ENCODE results near the gene TSPAN2.
"Not testable (repeated sequence)": the region's sequence is repeated elsewhere in the genome, so short reads cannot be mapped to it uniquely, and the experiment has no call there.

The TSPAN2 gene

GRCh38 chr1:115023593-115023992 is 65.7 kb downstream of the TSPAN2 start:
- Histone ChIP-seq H3K4me1 (ENCODE audit: low read depth, poor library complexity, severe bottlenecking) (no peaks in the 10 kb centered on the region), H2AFZ (ENCODE audit: low read depth) (no peak overlapping the region), H4K20me1 (ENCODE audit: insufficient read depth) (no peaks in the 10 kb centered on the region), H3K27ac (no peak overlapping the region), H3K79me2 (ENCODE audit: insufficient read depth, low read depth) (no peaks in the 10 kb centered on the region), H3K9ac (no peak overlapping the region), H3K4me3 (IDR thresholded peaks at IDR 0.05; ENCODE audit: insufficient read depth, low read depth, low read length) (no peak overlapping the region), H3K36me3 (ENCODE audit: insufficient read depth) (no peaks in the 10 kb centered on the region), H3K27me3 (ENCODE audit: insufficient read depth, low read depth) (no peaks in the 10 kb centered on the region), H3K4me2 (no peak overlapping the region)
- no peak for TF ChIP-seq CTCF (conservative IDR thresholded peaks at IDR 0.05; ENCODE audit: low read depth, low read length)

- Histone ChIP-seq H3K36me3 (ENCODE audit: insufficient read depth) (no peaks in the 10 kb centered on the region), H3K4me1 (ENCODE audit: low read depth, poor library complexity, severe bottlenecking) (no peaks in the 10 kb centered on the region), H3K4me3 (IDR thresholded peaks at IDR 0.05; ENCODE audit: insufficient read depth, low read depth, low read length) (no peak overlapping the region), H3K27ac (no peak overlapping the region), H3K27me3 (ENCODE audit: insufficient read depth, low read depth) (no peaks in the 10 kb centered on the region), H3K4me2 (no peak overlapping the region), H2AFZ (ENCODE audit: low read depth) (no peak overlapping the region), H3K9ac (no peak overlapping the region), H3K79me2 (ENCODE audit: insufficient read depth, low read depth) (no peaks in the 10 kb centered on the region), H4K20me1 (ENCODE audit: insufficient read depth) (no peaks in the 10 kb centered on the region)
- no peak for TF ChIP-seq CTCF (conservative IDR thresholded peaks at IDR 0.05; ENCODE audit: low read depth, low read length)
These were observed 68.2 kb downstream of the TSPAN2 start for GRCh38 chr1:115021145-115021544.

- H2AFZ ChIP-seq (ENCODE audit: low read depth); H3K36me3 ChIP-seq (ENCODE audit: insufficient read depth); H3K4me2 ChIP-seq; H3K27ac ChIP-seq; H3K4me1 ChIP-seq (ENCODE audit: low read depth, poor library complexity, severe bottlenecking); H3K79me2 ChIP-seq (ENCODE audit: insufficient read depth, low read depth); H3K9ac ChIP-seq; H3K4me3 ChIP-seq (IDR thresholded peaks at IDR 0.05; ENCODE audit: insufficient read depth, low read depth, low read length); H4K20me1 ChIP-seq (ENCODE audit: insufficient read depth); H3K27me3 ChIP-seq (ENCODE audit: insufficient read depth, low read depth): not testable (repeated sequence)
These were observed 69.8 kb downstream of the TSPAN2 start for GRCh38 chr1:115019549-115019948.

GRCh38 chr1:115013792-115014191 is 75.5 kb downstream of the TSPAN2 start:
- H3K4me3 ChIP-seq (IDR thresholded peaks at IDR 0.05; ENCODE audit: insufficient read depth, low read depth, low read length), result no peak overlapping the region
- H3K4me2 ChIP-seq, result no peak overlapping the region
- no peak overlapping the region for H2AFZ ChIP-seq (ENCODE audit: low read depth)
- TF ChIP-seq CTCF (conservative IDR thresholded peaks at IDR 0.05; ENCODE audit: low read depth, low read length), result no peak
- H3K9ac ChIP-seq, result no peak overlapping the region
- no peaks in the 10 kb centered on the region for H4K20me1 ChIP-seq (ENCODE audit: insufficient read depth)
- H3K27ac ChIP-seq, result no peak overlapping the region
- no peaks in the 10 kb centered on the region for H3K79me2 ChIP-seq (ENCODE audit: insufficient read depth, low read depth)
- no peaks in the 10 kb centered on the region for H3K27me3 ChIP-seq (ENCODE audit: insufficient read depth, low read depth)
- no peaks in the 10 kb centered on the region for H3K4me1 ChIP-seq (ENCODE audit: low read depth, poor library complexity, severe bottlenecking)
- H3K36me3 ChIP-seq (ENCODE audit: insufficient read depth), result no peaks in the 10 kb centered on the region

GRCh38 chr1:115012434-115012833 is 76.9 kb downstream of the TSPAN2 start:
- no peak overlapping the region for H2AFZ ChIP-seq (ENCODE audit: low read depth)
- H3K4me1 ChIP-seq (ENCODE audit: low read depth, poor library complexity, severe bottlenecking), result no peaks in the 10 kb centered on the region
- no peaks in the 10 kb centered on the region for H3K36me3 ChIP-seq (ENCODE audit: insufficient read depth)
- H3K79me2 ChIP-seq (ENCODE audit: insufficient read depth, low read depth), result no peaks in the 10 kb centered on the region
- H3K27me3 ChIP-seq (ENCODE audit: insufficient read depth, low read depth), result no peaks in the 10 kb centered on the region
- H3K4me3 ChIP-seq (IDR thresholded peaks at IDR 0.05; ENCODE audit: insufficient read depth, low read depth, low read length), result no peak overlapping the region
- no peaks in the 10 kb centered on the region for H4K20me1 ChIP-seq (ENCODE audit: insufficient read depth)
- no peak for TF ChIP-seq CTCF (conservative IDR thresholded peaks at IDR 0.05; ENCODE audit: low read depth, low read length)
- H3K27ac ChIP-seq, result no peak overlapping the region
- H3K4me2 ChIP-seq, result no peak overlapping the region
- no peak overlapping the region for H3K9ac ChIP-seq

Measured in KMS-11 (cell line).